Caco-2 (cell line): ENCODE data around the gene ATP6AP2. TPM values are rescaled to one million over a fixed set of nuclear protein-coding genes. Genes with fewer than 3 reads are reported as not detected.

Experiments used
- BruUV-seq: library from RNA; stranded (reverse); fragments of 400-500 nt; replicated peaks from 2 replicates; lab custom pipeline; 2021; lab: Mats Ljungman, UMichigan
- CTCF ChIA-PET: fragments of 300-600 bp; sonication (Branson Sonifier 250); formaldehyde crosslinking; loops from one replicate; lab custom pipeline; 2022; ENCODE audit warnings: antibody characterized with exemption; lab: Charles Lee
- POLR2A ChIA-PET: fragments of 300-600 bp; sonication (Branson Sonifier 250); formaldehyde crosslinking; loops from one replicate; lab custom pipeline; 2022; ENCODE audit warnings: antibody characterized with exemption; lab: Charles Lee
- DNase-seq, 2 experiments: peaks; one replicate each; pipeline versions ENCODE4 v3.0.0 to v3.0.0-alpha.2; 2020 to 2022
- H3K27me3 ChIP-seq: replicated peaks from 2 replicates; pipeline ENCODE4 v1.6.0; 2011; ENCODE audit warnings: low read length; ENCODE audit not compliant: control insufficient read depth, insufficient read depth
- H3K36me3 ChIP-seq: 2 replicates; pipeline ENCODE4 v1.5.1; 2011; ENCODE audit warnings: low read length; ENCODE audit not compliant: control insufficient read depth, insufficient read depth
- H3K4me1 ChIP-seq: fragments of 250-450 bp; sonication (Bioruptor Pico); 2 replicates; pipeline ENCODE4 v1.5.1; 2020; ENCODE audit warnings: mild to moderate bottlenecking
- H3K4me3 ChIP-seq: 2 replicates; pipeline ENCODE4 v1.5.1; 2011; ENCODE audit warnings: low read depth, mild to moderate bottlenecking, control low read depth, low read length
- H3K9me3 ChIP-seq: fragments of 250-450 bp; sonication (Bioruptor Pico); 2 replicates; pipeline ENCODE4 v1.5.1; 2020; ENCODE audit warnings: mild to moderate bottlenecking, moderate library complexity
- H3K27ac Mint-ChIP-seq: one replicate; pipeline ENCODE4 v1.8.0; 2022; ENCODE audit warnings: mixed read lengths; ENCODE audit not compliant: unreplicated experiment
- H3K27me3 Mint-ChIP-seq: one replicate; pipeline ENCODE4 v1.8.0; 2022; ENCODE audit warnings: mixed read lengths; ENCODE audit not compliant: insufficient read depth, unreplicated experiment
- H3K36me3 Mint-ChIP-seq: one replicate; pipeline ENCODE4 v1.8.0; 2022; ENCODE audit warnings: mild to moderate bottlenecking, mixed read lengths; ENCODE audit not compliant: insufficient read depth, unreplicated experiment
- H3K4me1 Mint-ChIP-seq: one replicate; pipeline ENCODE4 v1.8.0; 2022; ENCODE audit warnings: low read depth, mixed read lengths; ENCODE audit not compliant: unreplicated experiment
- H3K4me3 Mint-ChIP-seq: one replicate; pipeline ENCODE4 v1.8.0; 2022; ENCODE audit warnings: mild to moderate bottlenecking, moderate library complexity, mixed read lengths; ENCODE audit not compliant: unreplicated experiment
- H3K9me3 Mint-ChIP-seq: one replicate; pipeline ENCODE4 v1.8.0; 2022; ENCODE audit warnings: mixed read lengths; ENCODE audit not compliant: unreplicated experiment
- CTCF ChIP-seq, 2 experiments: fragments of 200-600 bp in 1 of 2; IDR thresholded peaks; 1 replicate in 1 of 2; 2 replicates in 1 of 2; pipeline versions ENCODE4 v1.5.1 to v1.8.0; 2011 to 2022; ENCODE audit warnings: antibody characterized with exemption in 1 of 2, control low read depth in 1 of 2, inconsistent platforms in 1 of 2, low read depth in 1 of 2, low read length in 1 of 2, mild to moderate bottlenecking in 1 of 2, moderate library complexity in 1 of 2; ENCODE audit not compliant: insufficient read depth in 1 of 2, severe bottlenecking in 1 of 2, unreplicated experiment in 1 of 2
- intact Hi-C: fragments of 100-400 bp; cut with micrococcal nuclease; formaldehyde crosslinking; loops from one replicate; pipeline ENCODE4 v1.10.0; 2022; ENCODE audit not compliant: unreplicated experiment
- total RNA-seq: library from RNA; stranded (reverse); gene quantifications from 2 replicates; pipeline ENCODE4 v1.2.3, GENCODE V29; 2022

Gene ATP6AP2
- total RNA-seq, 1 experiment from 2014 or later: 90.0 TPM

DNA sequence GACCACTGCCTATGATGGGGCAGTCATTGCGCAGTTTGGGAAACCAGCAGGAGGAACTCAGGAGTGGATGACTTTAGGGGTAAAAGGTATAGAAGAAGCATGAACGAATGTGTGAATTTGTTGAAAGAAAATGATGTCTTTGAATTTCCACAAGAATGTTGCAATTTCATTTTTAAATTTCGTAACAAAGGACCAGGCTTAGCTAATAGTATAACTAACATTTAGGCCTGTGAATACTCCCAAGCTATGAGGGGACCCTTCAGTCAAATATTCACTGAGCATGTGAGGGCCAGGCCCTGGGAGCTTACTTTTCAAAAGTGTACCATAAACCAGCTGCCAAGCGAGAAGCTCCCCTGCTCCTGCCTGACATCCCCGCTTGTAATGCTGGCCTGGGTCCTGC, 47.7 kb downstream of the ATP6AP2 start:
- H3K27me3 Mint-ChIP-seq: no peaks in the 10 kb centered on the region
- no TSS peak for BruUV-seq

DNA sequence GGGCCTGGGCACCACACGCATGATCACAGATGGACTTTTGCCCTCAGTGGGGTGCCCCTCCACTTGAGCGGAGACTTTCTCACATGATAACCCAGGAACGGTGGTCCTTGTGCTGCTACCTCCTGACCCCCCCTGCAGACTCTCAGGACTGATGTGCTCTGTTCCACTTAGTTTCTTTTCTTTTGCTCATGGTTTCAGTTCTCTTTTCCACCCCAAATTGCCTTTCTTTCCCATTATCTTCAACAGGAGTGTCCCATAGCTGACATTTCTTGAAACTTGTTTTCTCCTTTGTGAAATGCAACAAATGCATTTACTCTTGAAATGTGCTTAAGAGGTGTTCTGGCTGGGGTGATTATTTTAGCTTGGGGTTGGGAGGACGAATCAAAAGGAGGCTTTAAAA, 51.4 kb downstream of the ATP6AP2 start:
- Mint-ChIP-seq H3K4me3 (no peak overlapping the region), H3K9me3 (no peaks in the 10 kb centered on the region), H3K36me3 (peaks cover 38% of the 10 kb centered on the region), H3K27ac (no peak overlapping the region), H3K27me3 (no peaks in the 10 kb centered on the region), H3K4me1 (no peaks in the 10 kb centered on the region)
- CTCF ChIA-PET: no interaction called here
- intact Hi-C loops: loop anchor here (5.0 kb wide), 1 partner anchor 90 kb away; no protein-coding TSS in a partner anchor
- Histone ChIP-seq H3K36me3 (peaks cover 1% of the 10 kb centered on the region; the same call in 1 of the 2 replicates), H3K4me3 (no peak overlapping the region), H3K9me3 (no peaks in the 10 kb centered on the region), H3K27me3 (no peaks in the 10 kb centered on the region), H3K4me1 (no peaks in the 10 kb centered on the region)
- TF ChIP-seq CTCF (IDR thresholded peaks at IDR 0.05; ENCODE audit: insufficient read depth in 1 of 2, low read depth in 1 of 2, low read length in 1 of 2, severe bottlenecking in 1 of 2, unreplicated experiment in 1 of 2): no peak
- BruUV-seq: no TSS peak
- no peak for DNase-seq
- POLR2A ChIA-PET: no interaction called here

More for the DNA sequence above, 47.7 kb downstream of the ATP6AP2 start:
- TF ChIP-seq CTCF (IDR thresholded peaks at IDR 0.05; ENCODE audit: insufficient read depth in 1 of 2, low read depth in 1 of 2, low read length in 1 of 2, severe bottlenecking in 1 of 2, unreplicated experiment in 1 of 2): no peak
- Mint-ChIP-seq H3K36me3 (peaks cover 19% of the 10 kb centered on the region), H3K4me3 (no peak overlapping the region), H3K9me3 (no peaks in the 10 kb centered on the region), H3K4me1 (no peaks in the 10 kb centered on the region), H3K27ac (no peak overlapping the region)
- no peaks in the 10 kb centered on the region for H3K9me3 ChIP-seq
- H3K4me1 ChIP-seq: no peaks in the 10 kb centered on the region
- ChIA-PET POLR2A (no interaction called here), CTCF (no interaction called here)
- peaks cover 1% of the 10 kb centered on the region; the same call in 1 of the 2 replicates for H3K36me3 ChIP-seq
- intact Hi-C loops: no loop called here
- no peak overlapping the region for H3K4me3 ChIP-seq
- no peaks in the 10 kb centered on the region for H3K27me3 ChIP-seq
- no peak for DNase-seq

- DNase-seq: no peak
- CTCF ChIA-PET: no interaction called here
- no TSS peak for BruUV-seq
Observed at GRCh38 chrX:40637687-40638086, 56.9 kb downstream of the ATP6AP2 start.

More at GRCh38 chrX:40637687-40638086, 56.9 kb downstream of the ATP6AP2 start:
- Mint-ChIP-seq H3K27ac (no peak overlapping the region), H3K9me3 (no peaks in the 10 kb centered on the region), H3K27me3 (no peaks in the 10 kb centered on the region), H3K4me3 (no peak overlapping the region), H3K36me3 (peaks cover 33% of the 10 kb centered on the region), H3K4me1 (no peaks in the 10 kb centered on the region)
- H3K27me3 ChIP-seq: no peaks in the 10 kb centered on the region
- H3K4me3 ChIP-seq: no peak overlapping the region
- POLR2A ChIA-PET: no interaction called here
- no peaks in the 10 kb centered on the region; the same call in 1 of the 2 replicates for H3K36me3 ChIP-seq
- TF ChIP-seq CTCF (IDR thresholded peaks at IDR 0.05; ENCODE audit: insufficient read depth in 1 of 2, low read depth in 1 of 2, low read length in 1 of 2, severe bottlenecking in 1 of 2, unreplicated experiment in 1 of 2): no peak
- H3K9me3 ChIP-seq: no peaks in the 10 kb centered on the region
- intact Hi-C loops: no loop called here
- H3K4me1 ChIP-seq: no peaks in the 10 kb centered on the region
